Myocyte (in vitro differentiated cells): ENCODE results near the gene RTL5. TPM values are rescaled to one million over a fixed set of nuclear protein-coding genes. Genes with fewer than 3 reads are reported as not detected.

Experiments
- DNase-seq: peaks from one replicate; pipeline ENCODE4 v3.0.0-alpha.2; 2012; ENCODE audit warnings: low read depth
- total RNA-seq: library from RNA; depleted of rRNA; stranded (reverse); fragments of >200 nt; gene quantifications from 2 replicates; pipeline ENCODE4 v1.2.3, GENCODE V29; 2014

The RTL5 gene
- total RNA-seq, 1 donor from 2014 or later, result 1.1 TPM

GRCh38 chrX:72110051-72110875 is 21.5 kb downstream of the RTL5 start:
- DNase-seq, result no peak

- no peak for DNase-seq
These were observed 23.0 kb downstream of the RTL5 start for GRCh38 chrX:72108666-72109065.

GRCh38 chrX:72107841-72108595 is 23.7 kb downstream of the RTL5 start:
- no peak for DNase-seq

GRCh38 chrX:72107320-72107719 is 24.4 kb downstream of the RTL5 start:
- no peak for DNase-seq

GRCh38 chrX:72105436-72105835 is 26.3 kb downstream of the RTL5 start:
- DNase-seq, result no peak

- no peak for DNase-seq
These were observed 29.0 kb downstream of the RTL5 start for GRCh38 chrX:72102760-72103159.

GRCh38 chrX:72102126-72102525 is 29.6 kb downstream of the RTL5 start:
- DNase-seq, result no peak

GRCh38 chrX:72101597-72102037 is 30.1 kb downstream of the RTL5 start:
- no peak for DNase-seq

GRCh38 chrX:72100824-72101351 is 30.8 kb downstream of the RTL5 start:
- peak; percentile 19 for DNase-seq

GRCh38 chrX:72100051-72100755 is 31.5 kb downstream of the RTL5 start:
- no peak for DNase-seq

- no peak for DNase-seq
These were observed 34.6 kb downstream of the RTL5 start for GRCh38 chrX:72097098-72097497.

- DNase-seq, result no peak
These were observed 36.3 kb downstream of the RTL5 start for GRCh38 chrX:72095370-72095769.

- peak; percentile 3 for DNase-seq
These were observed 36.8 kb downstream of the RTL5 start for GRCh38 chrX:72094894-72095293.

- DNase-seq, result no peak
These were observed 42.5 kb downstream of the RTL5 start for GRCh38 chrX:72089254-72089653.

GRCh38 chrX:72088761-72089160 is 43.0 kb downstream of the RTL5 start:
- DNase-seq, result no peak

- no peak for DNase-seq
These were observed 44.7 kb downstream of the RTL5 start for GRCh38 chrX:72086995-72087394.

- DNase-seq, result no peak
These were observed 47.6 kb downstream of the RTL5 start for GRCh38 chrX:72084114-72084513.

GRCh38 chrX:72083291-72083690 is 48.4 kb downstream of the RTL5 start:
- no peak for DNase-seq

- DNase-seq, result peak; percentile 7
These were observed 50.0 kb downstream of the RTL5 start for GRCh38 chrX:72081605-72082320.

GRCh38 chrX:72080800-72081199 is 50.9 kb downstream of the RTL5 start:
- DNase-seq, result no peak

GRCh38 chrX:72080150-72080549 is 51.6 kb downstream of the RTL5 start:
- no peak for DNase-seq
